Fibroblast of mammary gland (primary cell): ENCODE measurements around the gene PFKM.
A peak's percentile ranks its signal among the peaks of the same experiment; 100 is the strongest.

Source experiments
- DNase-seq: peaks from one replicate; pipeline ENCODE4 v3.0.0-alpha.2; 2010; ENCODE audit warnings: low read depth
- H3K4me3 ChIP-seq: 2 replicates; pipeline ENCODE4 v1.5.1; 2011; ENCODE audit warnings: low read depth, mild to moderate bottlenecking, low read length, moderate library complexity; ENCODE audit not compliant: control insufficient read depth
- TF ChIP-seq, protein P1 (sequence below): conservative IDR thresholded peaks from 2 replicates; pipeline ENCODE4 v1.5.1; 2011; ENCODE audit warnings: low read depth, low read length, inconsistent platforms; ENCODE audit not compliant: control insufficient read depth, insufficient read depth

The PFKM gene

GRCh38 chr12:48092611-48093010 is 26.6 kb upstream of the PFKM start:
- TF ChIP-seq, protein P1, sequence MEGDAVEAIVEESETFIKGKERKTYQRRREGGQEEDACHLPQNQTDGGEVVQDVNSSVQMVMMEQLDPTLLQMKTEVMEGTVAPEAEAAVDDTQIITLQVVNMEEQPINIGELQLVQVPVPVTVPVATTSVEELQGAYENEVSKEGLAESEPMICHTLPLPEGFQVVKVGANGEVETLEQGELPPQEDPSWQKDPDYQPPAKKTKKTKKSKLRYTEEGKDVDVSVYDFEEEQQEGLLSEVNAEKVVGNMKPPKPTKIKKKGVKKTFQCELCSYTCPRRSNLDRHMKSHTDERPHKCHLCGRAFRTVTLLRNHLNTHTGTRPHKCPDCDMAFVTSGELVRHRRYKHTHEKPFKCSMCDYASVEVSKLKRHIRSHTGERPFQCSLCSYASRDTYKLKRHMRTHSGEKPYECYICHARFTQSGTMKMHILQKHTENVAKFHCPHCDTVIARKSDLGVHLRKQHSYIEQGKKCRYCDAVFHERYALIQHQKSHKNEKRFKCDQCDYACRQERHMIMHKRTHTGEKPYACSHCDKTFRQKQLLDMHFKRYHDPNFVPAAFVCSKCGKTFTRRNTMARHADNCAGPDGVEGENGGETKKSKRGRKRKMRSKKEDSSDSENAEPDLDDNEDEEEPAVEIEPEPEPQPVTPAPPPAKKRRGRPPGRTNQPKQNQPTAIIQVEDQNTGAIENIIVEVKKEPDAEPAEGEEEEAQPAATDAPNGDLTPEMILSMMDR = no peak
- no peak overlapping the region for H3K4me3 ChIP-seq
- DNase-seq = no peak

DNA sequence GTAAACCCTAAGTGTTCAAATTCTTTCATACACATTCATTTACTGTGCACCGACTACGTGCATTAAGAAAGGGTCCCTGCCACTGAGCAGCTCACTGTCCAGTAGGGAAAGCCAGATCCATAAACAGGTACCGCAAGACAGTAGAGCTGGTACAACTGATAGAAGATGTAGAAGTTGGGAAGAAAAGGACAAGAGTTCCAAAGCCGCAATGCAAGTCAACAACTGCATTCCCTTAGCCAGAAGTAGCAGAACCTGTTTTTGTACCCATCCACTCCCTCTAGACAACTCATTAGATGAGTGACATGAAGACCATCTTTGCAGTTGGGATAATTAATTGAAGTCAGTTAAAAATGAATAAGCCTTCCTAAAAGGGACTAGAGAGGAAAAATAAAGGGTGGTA is 14.6 kb upstream of the PFKM start:
- H3K4me3 ChIP-seq = peak overlapping the region; percentile 91
- DNase-seq = no peak
- TF ChIP-seq, protein P1 = no peak

GRCh38 chr12:48105321-48105866 is 13.8 kb upstream of the PFKM start:
- peak overlapping the region; percentile 91 for H3K4me3 ChIP-seq
- TF ChIP-seq, protein P1 = no peak
- DNase-seq = no peak

- peak within 1 kb of the TSS; percentile 91 for H3K4me3 ChIP-seq
- DNase-seq = peak; percentile 80
- TF ChIP-seq, protein P1 = peak; percentile 10
These were observed 13.1 kb upstream of the PFKM start, which contains the start of gene SENP1 for GRCh38 chr12:48105867-48106680. SENP1 (minus strand) TSS chr12:48106079; CDS start chr12:48101472, 4,607 bp downstream.

DNA sequence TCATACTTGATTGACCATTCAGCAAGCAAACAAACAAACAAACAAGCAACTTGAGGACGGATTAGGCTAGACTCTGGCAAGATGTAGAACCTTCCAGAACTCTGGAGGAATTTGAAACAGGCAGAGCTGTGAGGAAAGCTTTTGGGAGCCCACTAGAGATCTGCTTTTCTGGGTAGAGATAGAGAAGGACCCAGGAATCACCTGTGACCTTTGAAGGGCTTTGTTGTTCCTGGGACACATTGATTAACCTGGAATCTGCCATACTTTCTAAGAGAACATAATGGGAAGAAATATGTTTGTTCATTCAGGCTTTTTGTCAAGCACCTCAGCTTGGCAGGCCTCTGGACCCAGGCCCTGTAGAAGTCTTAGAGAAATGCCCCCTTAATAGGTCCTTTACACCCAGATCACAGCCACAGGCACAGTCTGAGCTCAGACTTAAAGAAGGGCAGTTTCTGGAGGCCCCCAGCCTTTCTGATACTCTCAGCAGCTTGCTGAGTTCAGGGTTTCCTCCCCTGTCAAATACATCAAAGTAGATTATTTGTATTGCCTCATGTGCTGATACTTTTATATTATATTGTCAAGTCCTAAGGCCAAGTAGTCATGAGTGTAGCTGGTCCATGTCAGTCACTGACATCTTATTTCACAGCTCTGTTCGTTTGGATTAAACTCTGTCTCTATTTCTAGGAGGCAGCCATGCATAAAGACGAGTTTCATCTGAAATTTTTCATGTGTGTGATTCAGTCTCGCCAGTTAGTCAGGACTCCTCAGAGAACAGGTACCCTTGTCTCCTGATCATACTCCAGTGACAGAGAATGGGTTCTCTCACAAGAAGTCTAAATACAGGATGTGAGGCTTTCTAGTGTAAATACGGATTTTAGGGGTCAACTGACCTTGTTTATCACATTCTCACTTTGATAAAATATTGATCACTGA is 12.2 kb upstream of the PFKM start:
- DNase-seq = no peak
- peak overlapping the region; percentile 91 for H3K4me3 ChIP-seq
- TF ChIP-seq, protein P1 = no peak

DNA sequence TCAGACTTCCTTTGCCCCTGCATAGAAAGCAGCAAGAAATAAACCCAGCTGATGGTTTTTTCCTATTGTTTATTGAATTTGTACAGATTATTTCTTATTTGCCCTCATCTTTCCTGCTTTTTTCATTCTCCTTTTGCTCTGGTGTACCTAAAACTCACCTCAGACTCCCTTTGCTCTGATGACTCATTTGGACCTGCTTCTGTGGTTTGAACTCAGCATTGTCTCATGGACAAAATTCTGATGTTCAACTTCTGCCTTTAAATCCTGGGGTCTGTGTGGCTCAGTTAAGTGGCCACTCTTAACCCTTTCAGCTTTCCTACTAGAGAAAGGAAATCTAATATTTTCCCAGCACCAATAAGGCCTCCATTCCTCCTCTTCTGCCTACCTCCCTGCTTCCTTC is 9.7 kb upstream of the PFKM start:
- DNase-seq = no peak
- TF ChIP-seq, protein P1 = no peak
- no peak overlapping the region for H3K4me3 ChIP-seq
